Dedifferentiated amniotic fluid mesenchymal stem cell (primary cell): ENCODE measurements around the gene PLVAP.
A peak's percentile ranks its signal among the peaks of the same experiment; 100 is the strongest.

Source experiments
- DNase-seq: peaks from one replicate; pipeline ENCODE4 v3.0.0-alpha.2; 2016; ENCODE audit errors: extremely low spot score

Gene PLVAP

GRCh38 chr19:17376935-17377600 is at the start of gene PLVAP:
TSS of gene PLVAP (minus strand) at chr19:17377342. CDS start at chr19:17377288, 54 bp downstream.
- no peak for DNase-seq

- DNase-seq = no peak
These were observed 47.7 kb upstream of the PLVAP start for GRCh38 chr19:17424743-17425365.

DNA sequence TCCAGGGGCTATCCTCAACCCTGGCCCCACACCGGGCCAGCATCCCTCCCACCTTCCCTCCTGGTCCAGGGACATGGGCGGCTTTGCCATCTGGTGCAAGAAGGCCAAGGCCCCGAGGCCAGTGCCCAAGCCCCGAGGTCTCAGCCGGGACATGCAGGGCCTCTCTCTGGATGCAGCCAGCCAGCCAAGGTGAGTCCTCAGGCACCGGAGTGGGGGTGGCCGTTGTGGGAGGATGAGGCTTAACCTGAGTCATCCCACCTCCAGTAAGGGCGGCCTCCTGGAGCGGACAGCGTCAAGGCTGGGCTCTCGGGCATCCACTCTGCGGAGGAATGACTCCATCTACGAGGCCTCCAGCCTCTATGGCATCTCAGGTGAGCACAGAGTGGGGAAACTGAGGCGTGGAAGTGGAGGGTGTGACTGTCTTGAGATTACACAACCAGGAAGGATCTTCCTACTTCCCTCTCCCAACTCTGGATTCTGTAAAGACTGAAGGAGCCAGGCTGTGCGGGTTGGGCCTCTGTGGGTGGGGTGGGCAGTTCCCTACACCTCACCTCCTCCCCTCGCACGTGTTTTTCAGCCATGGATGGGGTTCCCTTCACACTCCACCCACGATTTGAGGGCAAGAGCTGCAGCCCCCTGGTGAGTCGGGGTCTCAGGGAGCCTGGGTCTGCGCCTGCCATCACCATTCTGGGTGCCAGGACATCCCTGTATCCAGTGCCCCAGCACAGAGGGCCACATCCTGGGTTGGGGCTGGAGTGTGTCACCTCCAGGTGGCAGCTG is 46.5 kb upstream of the PLVAP start:
- DNase-seq = no peak

DNA sequence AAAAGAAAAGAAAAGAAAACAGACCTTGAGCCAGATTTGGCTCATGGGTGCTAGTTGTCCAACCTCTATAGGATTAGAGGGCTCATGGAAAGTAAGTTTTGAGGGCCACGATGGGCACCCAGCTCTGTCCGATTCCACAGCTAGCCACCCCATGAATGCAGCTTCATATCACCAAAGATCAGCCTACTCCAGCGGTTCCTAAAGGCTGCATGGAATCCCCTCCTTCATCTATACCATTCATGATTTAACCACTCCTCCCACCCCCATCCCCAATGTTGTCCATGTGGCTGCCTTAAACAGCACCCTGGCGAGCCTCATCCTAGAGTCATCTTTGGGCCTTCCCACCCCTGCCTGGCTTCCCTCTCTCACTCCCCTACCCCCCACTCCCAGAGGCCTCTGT is 44.8 kb upstream of the PLVAP start:
- DNase-seq = no peak

DNA sequence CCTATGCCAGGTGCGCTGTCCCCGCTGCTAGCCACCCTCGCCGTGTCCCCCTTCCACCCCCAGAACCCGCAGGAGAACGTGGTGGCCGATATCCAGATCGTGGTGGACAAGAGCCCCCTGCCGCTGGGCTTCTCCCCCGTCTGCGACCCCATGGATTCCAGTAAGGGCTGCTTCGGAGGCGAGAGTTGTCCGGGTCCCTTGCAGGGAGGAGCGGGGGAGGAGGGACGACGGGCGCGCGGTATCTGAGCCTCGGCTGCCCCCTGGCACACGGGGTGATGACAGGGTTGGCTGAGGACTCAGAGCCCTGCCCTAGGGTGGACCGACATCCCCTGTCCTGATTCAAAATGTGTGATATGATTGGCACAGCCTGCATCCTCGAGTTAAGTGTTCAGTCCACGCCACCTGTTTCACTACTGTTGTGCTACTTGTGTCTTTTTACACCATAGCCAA is 43.4 kb upstream of the PLVAP start:
- no peak for DNase-seq

- DNase-seq = peak; percentile 98
These were observed 42.7 kb upstream of the PLVAP start, which contains the start of gene MVB12A for GRCh38 chr19:17419621-17420474. TSS of gene MVB12A (plus strand) at chr19:17420047. CDS start at chr19:17420136, 89 bp downstream.

DNA sequence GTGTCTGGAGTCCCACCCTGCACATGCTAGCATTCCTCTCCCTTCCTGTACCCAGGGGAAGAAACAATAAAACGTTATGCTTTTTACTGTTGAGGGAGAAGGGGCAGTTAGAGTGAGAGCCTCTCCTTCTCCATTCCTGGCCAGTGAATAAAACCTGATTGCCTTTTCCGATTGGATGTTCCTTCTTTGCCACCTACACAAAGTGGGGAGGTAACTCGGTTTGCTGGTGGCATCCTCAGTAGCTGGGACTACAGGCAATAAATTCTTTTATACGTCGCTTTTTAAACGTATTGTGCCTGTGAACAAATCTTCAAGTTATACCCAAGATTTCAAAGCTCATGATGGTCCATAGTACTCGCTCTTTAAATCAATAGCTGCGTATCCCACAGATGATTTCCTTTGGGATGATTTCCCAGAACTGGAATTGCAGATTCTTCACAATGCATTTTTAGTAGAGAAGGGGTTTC is 42.0 kb upstream of the PLVAP start:
- no peak for DNase-seq

DNA sequence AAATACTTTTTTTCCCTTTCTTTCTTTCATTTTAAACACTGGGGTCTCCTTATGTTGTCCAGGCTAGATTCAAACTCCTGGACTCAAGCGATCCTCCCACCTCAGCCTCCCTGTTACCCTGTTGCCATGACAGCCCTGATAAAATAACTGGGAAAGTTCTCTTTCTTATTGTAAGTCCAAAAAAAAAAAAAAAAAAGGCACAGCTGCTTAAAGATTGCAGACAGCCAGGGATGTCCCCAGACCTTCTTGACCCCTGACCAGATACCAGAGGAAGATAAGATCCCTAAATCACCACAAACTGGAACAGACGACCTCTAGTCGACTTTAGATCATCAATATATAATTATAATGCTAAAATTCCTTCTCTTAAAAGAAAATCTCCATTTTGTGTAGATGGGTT is 41.6 kb upstream of the PLVAP start:
- DNase-seq = no peak

GRCh38 chr19:17415121-17415520 is 38.0 kb upstream of the PLVAP start:
- no peak for DNase-seq

DNA sequence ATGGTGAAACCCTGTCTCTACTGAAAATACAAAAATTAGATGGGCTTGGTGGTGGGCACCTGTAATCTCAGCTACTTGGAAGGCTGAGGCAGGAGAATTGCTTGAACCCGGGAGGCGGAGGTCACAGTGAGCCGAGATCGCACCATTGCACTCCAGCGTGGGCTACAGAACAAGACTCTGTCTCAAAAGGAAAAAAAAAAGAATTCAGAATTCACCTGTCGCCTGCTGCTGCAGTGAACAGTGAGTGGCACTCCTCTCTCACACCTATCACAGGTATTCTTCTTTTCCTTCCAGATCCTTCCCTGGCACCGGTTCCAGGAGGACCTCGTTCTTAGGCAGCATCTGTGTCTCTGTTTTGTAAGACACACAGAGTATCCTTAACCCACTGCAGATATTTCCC is 37.0 kb upstream of the PLVAP start:
- no peak for DNase-seq

DNA sequence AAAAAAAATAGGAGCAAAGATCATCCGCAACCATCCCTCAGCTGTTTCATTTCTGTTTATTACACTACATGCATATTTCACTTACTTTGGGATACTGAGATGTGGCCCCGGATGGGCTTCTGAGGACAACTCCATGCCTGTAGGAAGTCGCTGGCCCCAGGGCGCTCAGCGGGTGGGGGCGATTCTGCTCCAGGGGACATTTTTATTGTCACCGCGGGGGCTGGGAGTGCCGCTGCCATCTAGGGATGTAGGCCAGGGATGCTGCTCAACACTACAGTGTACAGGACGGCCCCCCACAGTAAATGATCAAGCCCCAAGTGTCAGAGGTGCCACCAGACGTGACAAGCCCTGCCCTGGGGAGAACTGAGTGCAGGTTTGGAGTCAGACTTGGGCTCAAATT is 34.7 kb upstream of the PLVAP start:
- no peak for DNase-seq

GRCh38 chr19:17409990-17410389 is 32.8 kb upstream of the PLVAP start:
- no peak for DNase-seq

DNA sequence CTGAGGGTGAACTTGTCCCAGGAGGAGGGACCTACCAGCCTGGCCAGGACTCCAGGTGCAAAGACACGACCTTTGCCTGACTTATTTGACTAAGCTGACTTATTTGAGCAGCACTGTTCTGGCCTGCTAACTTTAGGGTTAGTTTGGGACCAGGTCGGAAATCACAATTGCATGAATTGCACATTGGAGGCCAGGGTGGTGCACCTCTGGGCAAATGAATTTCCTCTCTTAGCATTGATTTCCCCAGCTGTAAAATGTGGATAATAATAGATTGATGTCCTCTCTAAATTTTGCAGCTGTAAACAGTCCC is 29.7 kb upstream of the PLVAP start:
- DNase-seq = no peak

DNA sequence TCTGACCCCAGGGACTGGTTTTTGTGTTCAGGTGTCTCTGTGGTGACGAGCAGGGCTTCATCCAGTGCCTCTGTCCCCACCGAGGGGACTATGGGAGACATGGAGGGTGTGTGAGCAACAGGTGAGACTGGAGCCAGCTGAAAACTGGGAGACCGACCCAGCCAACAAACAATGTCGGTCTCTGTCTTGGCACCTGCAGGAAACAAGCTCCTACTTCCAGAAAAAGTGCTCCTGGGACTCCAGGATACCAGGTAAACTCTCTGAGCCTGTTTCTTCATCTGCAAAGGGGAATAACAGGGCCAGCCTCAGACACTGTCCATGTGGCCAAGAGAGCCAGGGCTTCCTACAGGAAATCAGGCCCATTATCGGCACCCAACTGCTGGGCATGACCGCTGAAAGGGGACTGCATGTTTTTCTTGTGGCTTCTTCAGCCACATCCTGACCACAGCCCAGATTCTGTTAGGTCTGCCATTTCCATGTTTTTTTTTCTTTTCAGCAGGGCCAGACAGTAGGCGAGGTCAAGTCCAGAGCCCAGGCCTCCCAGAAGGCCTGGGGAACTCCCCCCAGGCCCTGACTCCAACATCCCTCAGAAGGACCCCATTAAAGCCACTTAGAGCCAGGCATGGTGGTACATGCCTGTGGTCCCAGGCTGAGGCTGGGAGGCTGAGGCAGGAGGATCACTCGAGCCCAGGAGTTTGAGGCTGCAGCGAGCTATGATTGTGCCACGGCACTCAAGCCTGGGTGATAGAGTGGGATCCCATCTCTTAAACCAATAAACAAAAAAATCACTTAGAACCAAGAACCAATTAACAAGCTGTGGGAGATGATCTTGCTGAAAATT is 29.1 kb upstream of the PLVAP start:
- no peak for DNase-seq

GRCh38 chr19:17405250-17406045 is 28.3 kb upstream of the PLVAP start, which contains the start of gene BST2:
TSS of gene BST2 (minus strand) at chr19:17405630. CDS start at chr19:17405575, 55 bp downstream.
- DNase-seq = no peak

- no peak for DNase-seq
These were observed 27.6 kb upstream of the PLVAP start for GRCh38 chr19:17404621-17405249.

GRCh38 chr19:17404015-17404414 is 26.9 kb upstream of the PLVAP start:
- no peak for DNase-seq

DNA sequence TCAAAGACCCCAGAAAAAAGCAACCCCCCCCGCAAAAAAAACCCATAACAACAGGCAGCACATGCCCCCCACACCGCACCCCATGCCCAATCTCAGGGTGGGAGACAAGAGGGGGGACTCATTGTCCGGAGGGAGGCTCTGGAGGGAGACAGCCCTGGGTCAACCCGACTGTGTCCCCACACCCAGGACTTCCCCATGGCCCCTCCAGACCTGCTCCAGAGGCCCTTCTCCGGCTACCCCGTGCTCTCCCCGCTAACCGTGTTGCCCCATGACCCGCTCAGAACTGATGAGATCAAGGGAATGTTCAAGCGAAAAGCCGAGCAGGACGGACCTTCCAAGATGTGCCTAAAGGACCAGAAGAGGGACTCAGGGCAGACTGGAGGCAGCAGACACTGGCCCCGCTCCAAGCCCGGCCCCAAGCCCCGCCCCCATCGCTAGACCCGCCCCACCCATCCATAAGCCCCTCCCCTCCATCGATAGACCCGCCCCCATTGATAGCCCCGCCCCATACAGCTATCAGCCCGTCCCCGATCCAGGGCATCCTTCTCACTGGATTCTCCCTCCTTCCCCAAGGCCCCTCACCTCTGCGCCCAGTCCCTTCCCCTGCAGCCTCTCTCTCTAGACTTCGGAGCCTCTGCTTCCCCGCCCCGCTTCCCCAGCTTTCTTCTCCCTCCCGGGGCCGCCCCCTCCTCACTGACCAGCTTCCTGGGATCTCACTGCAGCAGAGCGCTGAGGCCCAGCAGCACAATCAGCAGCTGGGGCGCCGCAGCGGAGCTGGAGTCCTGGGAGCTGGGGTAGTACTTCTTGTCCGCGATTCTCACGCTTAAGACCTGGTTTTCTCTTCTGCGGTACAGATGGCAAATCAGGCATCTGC is 26.1 kb upstream of the PLVAP start:
- no peak for DNase-seq

GRCh38 chr19:17401628-17402027 is 24.5 kb upstream of the PLVAP start:
- DNase-seq = no peak
